Measurements from ENCODE around the gene CST6. TPM values are rescaled to one million over a fixed set of nuclear protein-coding genes. Genes with fewer than 3 reads are reported as not detected.

CST6 gene
- total RNA-seq, 1 donor from 2014 or later, result not detected

GRCh38 chr11:66002648-66003225, 9.1 kb upstream of the CST6 start:
- Mint-ChIP-seq H3K27me3 (ENCODE audit: unreplicated experiment) (no peaks in the 10 kb centered on the region), H3K9me3 (ENCODE audit: unreplicated experiment) (no peaks in the 10 kb centered on the region), H3K4me3 (ENCODE audit: unreplicated experiment) (peak overlapping the region; percentile 96), H3K27ac (ENCODE audit: unreplicated experiment) (peak overlapping the region; percentile 100), H3K36me3 (ENCODE audit: unreplicated experiment) (peaks cover 18% of the 10 kb centered on the region), H3K4me1 (ENCODE audit: unreplicated experiment) (peaks cover 29% of the 10 kb centered on the region)
- DNase-seq (ENCODE audit: extremely low spot score, unreplicated experiment), result no peak
- TF ChIP-seq CTCF (IDR thresholded peaks at IDR 0.05), result no peak

- peak overlapping the region; percentile 96 for H3K4me3 Mint-ChIP-seq (ENCODE audit: unreplicated experiment)
- no peak for DNase-seq (ENCODE audit: extremely low spot score, unreplicated experiment)
- peak overlapping the region; percentile 60 for H3K27ac Mint-ChIP-seq (ENCODE audit: unreplicated experiment)
- TF ChIP-seq CTCF (IDR thresholded peaks at IDR 0.05), result no peak
- H3K4me1 Mint-ChIP-seq (ENCODE audit: unreplicated experiment), result peaks cover 29% of the 10 kb centered on the region
- H3K9me3 Mint-ChIP-seq (ENCODE audit: unreplicated experiment), result no peaks in the 10 kb centered on the region
- H3K36me3 Mint-ChIP-seq (ENCODE audit: unreplicated experiment), result peaks cover 12% of the 10 kb centered on the region
- H3K27me3 Mint-ChIP-seq (ENCODE audit: unreplicated experiment), result no peaks in the 10 kb centered on the region
Measured at GRCh38 chr11:66003291-66003690, 8.5 kb upstream of the CST6 start.

GRCh38 chr11:66004186-66004585, 7.6 kb upstream of the CST6 start:
- DNase-seq (ENCODE audit: extremely low spot score, unreplicated experiment), result no peak
- Mint-ChIP-seq H3K9me3 (ENCODE audit: unreplicated experiment) (no peaks in the 10 kb centered on the region), H3K4me3 (ENCODE audit: unreplicated experiment) (peak overlapping the region; percentile 47), H3K4me1 (ENCODE audit: unreplicated experiment) (peaks cover 29% of the 10 kb centered on the region), H3K27ac (ENCODE audit: unreplicated experiment) (no peak overlapping the region), H3K36me3 (ENCODE audit: unreplicated experiment) (peaks cover 7% of the 10 kb centered on the region), H3K27me3 (ENCODE audit: unreplicated experiment) (no peaks in the 10 kb centered on the region)
- no peak for TF ChIP-seq CTCF (IDR thresholded peaks at IDR 0.05)

- Mint-ChIP-seq H3K27me3 (ENCODE audit: unreplicated experiment) (no peaks in the 10 kb centered on the region), H3K4me3 (ENCODE audit: unreplicated experiment) (no peak overlapping the region), H3K27ac (ENCODE audit: unreplicated experiment) (no peak overlapping the region), H3K36me3 (ENCODE audit: unreplicated experiment) (peaks cover 3% of the 10 kb centered on the region), H3K9me3 (ENCODE audit: unreplicated experiment) (no peaks in the 10 kb centered on the region), H3K4me1 (ENCODE audit: unreplicated experiment) (peaks cover 14% of the 10 kb centered on the region)
- TF ChIP-seq CTCF (IDR thresholded peaks at IDR 0.05), result no peak
- no peak for DNase-seq (ENCODE audit: extremely low spot score, unreplicated experiment)
Measured at GRCh38 chr11:66006134-66006890, 5.5 kb upstream of the CST6 start.

- Mint-ChIP-seq H3K4me3 (ENCODE audit: unreplicated experiment) (no peak overlapping the region), H3K27ac (ENCODE audit: unreplicated experiment) (no peak overlapping the region), H3K9me3 (ENCODE audit: unreplicated experiment) (no peaks in the 10 kb centered on the region)
Measured at GRCh38 chr11:66006891-66007176, 5.0 kb upstream of the CST6 start.

More at GRCh38 chr11:66006891-66007176, 5.0 kb upstream of the CST6 start:
- Mint-ChIP-seq H3K4me1 (ENCODE audit: unreplicated experiment) (peaks cover 13% of the 10 kb centered on the region), H3K27me3 (ENCODE audit: unreplicated experiment) (no peaks in the 10 kb centered on the region), H3K36me3 (ENCODE audit: unreplicated experiment) (peaks cover 3% of the 10 kb centered on the region)
- DNase-seq (ENCODE audit: extremely low spot score, unreplicated experiment), result no peak
- TF ChIP-seq CTCF (IDR thresholded peaks at IDR 0.05), result no peak
